GM21786 (cell line): Measurements from ENCODE around the gene SIDT1.
"Not testable (repeated sequence)": the region's sequence is repeated elsewhere in the genome, so short reads cannot be mapped to it uniquely, and the experiment has no call there.

Experiments used
- ATAC-seq: cut with Tn5 transposase; IDR thresholded peaks from one replicate; pipeline ENCODE4 v1.9.1; 2021; ENCODE audit not compliant: unreplicated experiment

SIDT1 gene

DNA sequence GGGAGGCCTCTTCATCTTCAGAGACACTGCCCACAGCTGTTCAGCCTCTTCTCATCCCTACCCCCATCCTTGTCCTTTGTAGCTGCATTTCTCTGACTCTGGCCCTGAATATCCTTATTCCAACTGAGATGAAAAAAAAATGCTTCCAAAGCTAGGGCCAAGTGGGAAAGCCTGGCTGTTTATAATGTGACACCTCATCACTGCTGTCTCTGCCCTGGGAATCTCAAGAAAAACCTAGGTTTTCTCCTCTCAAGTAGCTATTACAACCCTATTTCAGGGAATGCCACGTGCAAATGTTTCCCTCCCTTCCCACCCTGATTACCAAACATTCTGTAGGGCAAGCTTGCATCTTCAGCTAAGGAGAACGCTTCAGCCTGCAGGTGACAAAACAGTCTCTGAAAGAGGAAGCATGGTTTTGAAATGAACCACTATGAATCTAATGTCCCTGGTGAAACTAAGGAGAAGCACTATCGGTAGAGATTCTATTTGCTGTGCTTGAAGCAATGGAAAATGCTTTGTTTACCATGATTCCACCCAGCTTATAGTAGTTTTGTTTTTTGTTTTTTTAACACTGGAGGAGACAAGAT lies 98.7 kb downstream of the SIDT1 start:
- peak; percentile 45 for ATAC-seq

DNA sequence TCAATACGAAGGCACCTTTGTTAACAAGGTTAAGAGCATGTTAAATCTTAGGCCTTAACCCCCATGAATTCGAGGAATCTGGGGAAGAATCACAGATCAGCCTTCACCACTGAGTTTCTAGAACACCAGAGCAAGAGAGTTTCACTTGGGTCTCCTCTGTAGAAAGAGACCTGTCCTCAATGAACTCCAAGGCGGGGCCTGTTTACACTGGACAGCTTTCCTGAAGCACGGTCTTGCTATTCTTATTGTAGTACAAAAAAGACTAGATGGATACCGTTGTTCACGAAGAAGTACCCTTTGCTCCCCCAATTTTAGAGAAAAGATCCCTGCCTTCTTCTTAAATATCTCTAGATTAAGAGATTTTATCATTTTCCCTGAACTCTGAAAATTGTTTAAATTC lies 99.2 kb downstream of the SIDT1 start:
- ATAC-seq = peak; percentile 10

GRCh38 chr3:113634782-113635474 lies 102.6 kb downstream of the SIDT1 start:
- no peak for ATAC-seq

GRCh38 chr3:113636034-113636433 lies 103.7 kb downstream of the SIDT1 start:
- not testable (repeated sequence) for ATAC-seq

DNA sequence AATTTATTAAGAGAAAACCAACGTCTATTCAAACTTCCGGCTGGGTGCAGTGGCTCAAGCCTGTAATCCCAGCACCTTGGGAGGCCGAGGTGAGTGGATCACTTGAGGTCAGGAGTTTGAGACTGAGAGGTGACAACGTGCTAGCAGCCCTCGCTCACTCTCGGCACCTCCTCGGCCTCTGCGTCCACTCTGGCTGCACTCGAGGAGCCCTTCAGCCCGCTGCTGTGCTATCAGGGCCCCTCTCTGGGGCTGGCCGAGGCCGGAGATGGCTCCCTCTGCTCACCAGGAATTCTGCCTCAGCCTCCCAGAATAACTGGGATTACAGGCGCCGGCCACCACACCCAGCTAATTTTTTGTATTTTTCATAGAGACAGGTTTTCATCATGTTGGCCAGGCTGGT lies 105.4 kb downstream of the SIDT1 start:
- ATAC-seq = no peak

GRCh38 chr3:113638910-113639309 lies 106.6 kb downstream of the SIDT1 start:
- no peak for ATAC-seq

DNA sequence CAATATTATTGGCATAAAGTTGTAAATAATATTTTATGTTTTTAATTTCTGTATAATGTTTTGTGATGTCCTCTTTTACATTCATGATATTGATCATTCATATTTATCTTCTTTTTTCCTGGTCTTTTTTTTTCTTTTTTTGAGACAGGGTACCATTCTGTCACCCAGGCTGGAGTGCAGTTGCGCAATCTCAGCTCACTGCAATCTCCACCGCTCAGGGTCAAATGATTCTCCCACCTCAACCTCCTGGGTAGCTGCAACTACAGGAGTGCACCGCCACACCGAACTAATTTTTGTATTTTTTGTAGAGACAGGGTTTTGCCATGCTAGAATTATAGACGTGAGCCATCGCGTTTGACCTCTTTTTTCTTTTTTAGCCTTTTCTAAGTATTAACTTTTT lies 111.2 kb downstream of the SIDT1 start:
- ATAC-seq = no peak

DNA sequence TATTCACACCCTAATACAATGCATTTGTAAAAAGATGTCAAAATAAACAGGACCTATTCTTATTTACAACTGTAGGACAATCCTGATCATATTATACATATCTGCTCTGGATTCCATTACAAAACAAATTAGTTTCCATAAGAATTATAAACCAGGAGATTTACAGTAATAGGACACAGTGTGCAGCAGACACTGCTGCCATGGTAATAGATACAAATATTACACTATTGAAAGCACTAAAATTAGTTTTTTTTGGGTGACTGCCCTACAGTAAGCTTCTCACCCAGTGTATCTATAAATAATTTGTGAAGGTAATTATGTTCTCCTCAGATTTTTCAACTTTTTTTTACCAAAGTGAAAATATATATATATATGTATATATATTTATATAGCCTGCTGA lies 116.2 kb downstream of the SIDT1 start:
- ATAC-seq = no peak

- ATAC-seq = no peak
These were observed 117.0 kb downstream of the SIDT1 start for GRCh38 chr3:113649174-113649845.

- ATAC-seq = no peak
These were observed 122.0 kb downstream of the SIDT1 start for GRCh38 chr3:113654310-113654709.

DNA sequence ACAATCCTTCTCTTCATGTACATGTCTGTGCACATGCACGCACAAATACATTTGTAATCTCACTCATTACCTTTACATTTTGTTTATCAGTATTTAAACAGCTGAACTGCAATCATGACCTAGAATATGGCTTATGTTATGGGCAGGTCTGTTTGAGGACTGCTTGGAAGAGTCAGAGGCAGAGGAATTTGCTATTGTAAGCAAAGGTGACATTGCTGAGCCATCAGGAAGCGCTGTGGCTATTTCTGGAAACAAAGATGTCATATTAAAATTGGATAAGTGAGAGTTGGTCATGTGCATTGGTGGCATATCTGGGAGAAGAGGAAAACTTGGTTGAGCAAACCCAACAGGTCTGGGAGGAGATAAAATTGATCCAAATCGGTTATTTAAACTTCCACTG lies 122.5 kb downstream of the SIDT1 start:
- ATAC-seq = no peak

GRCh38 chr3:113658107-113658506 lies 125.8 kb downstream of the SIDT1 start:
- ATAC-seq = no peak

DNA sequence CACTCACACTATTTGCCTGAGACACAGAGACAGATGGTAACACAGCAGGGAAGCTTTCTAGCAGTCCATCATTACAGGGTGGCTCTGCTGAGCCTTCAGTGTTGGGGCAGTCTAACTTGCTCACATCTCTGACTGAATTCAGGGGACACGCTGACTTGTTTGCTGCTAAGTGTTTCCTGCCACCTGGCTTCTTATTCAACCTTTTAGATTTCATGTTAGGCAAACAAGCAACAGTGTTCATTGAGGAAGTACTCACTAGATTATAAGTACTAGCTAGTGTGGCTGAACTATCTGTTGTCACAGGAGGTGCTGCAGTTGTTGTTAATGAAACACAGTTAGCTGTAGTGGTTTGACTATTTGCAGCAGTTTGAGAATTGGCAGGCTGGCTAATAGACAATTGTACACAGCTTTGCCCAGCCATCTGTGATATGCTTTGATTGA lies 126.8 kb downstream of the SIDT1 start:
- no peak for ATAC-seq

GRCh38 chr3:113659996-113660395 lies 127.6 kb downstream of the SIDT1 start:
- ATAC-seq = no peak

GRCh38 chr3:113660458-113660857 lies 128.1 kb downstream of the SIDT1 start:
- ATAC-seq = no peak

GRCh38 chr3:113660896-113661295 lies 128.5 kb downstream of the SIDT1 start:
- ATAC-seq = no peak

DNA sequence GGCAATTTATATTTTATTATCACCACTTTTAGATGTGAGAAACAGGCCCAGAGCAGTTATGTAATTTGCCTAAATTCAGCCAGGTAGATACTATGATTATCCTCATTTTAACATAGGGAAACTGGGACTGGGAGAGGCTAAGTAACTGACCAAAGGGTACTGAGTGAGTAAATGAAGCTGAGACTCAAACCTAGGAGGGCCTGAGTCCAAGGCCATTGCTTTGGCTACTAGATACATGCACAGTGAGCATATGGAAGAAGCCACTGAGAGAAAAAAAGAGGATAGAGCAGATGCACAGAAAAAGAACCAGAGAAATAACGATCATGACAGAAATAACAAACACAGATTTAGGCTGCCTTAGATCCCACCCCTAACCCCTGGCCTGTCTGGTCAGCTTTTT lies 130.5 kb downstream of the SIDT1 start:
- ATAC-seq = no peak

- ATAC-seq = no peak
These were observed 131.0 kb downstream of the SIDT1 start for GRCh38 chr3:113663324-113663750.

GRCh38 chr3:113663761-113664160 lies 131.4 kb downstream of the SIDT1 start:
- no peak for ATAC-seq

DNA sequence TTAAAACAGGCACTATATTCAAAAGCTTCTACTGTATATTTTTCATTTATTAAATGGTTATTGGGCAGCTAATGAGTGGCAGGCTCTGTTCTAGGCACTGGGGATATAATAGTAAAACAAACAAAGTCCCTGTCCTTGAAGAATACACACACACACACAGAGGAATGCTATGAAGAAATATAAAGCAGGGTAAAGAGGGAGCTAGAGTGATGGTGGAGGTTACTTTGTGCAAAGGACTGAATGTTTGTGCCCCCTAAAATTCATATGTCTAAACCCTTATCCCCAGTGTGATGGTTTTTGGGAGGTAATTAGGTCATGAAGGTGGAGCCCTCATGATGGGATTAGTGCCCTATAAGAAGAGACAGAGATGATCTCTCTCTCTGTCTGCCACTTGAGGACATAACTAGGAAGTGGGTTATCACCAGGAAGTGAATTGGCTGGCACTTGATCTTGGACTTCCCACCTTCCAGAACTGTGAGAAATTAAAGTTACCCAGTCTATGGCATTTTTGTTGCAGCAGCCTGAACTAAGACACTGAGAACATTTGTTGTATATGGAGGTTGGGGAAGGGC lies 132.3 kb downstream of the SIDT1 start:
- no peak for ATAC-seq

GRCh38 chr3:113668015-113668414 lies 135.7 kb downstream of the SIDT1 start:
- ATAC-seq = no peak

DNA sequence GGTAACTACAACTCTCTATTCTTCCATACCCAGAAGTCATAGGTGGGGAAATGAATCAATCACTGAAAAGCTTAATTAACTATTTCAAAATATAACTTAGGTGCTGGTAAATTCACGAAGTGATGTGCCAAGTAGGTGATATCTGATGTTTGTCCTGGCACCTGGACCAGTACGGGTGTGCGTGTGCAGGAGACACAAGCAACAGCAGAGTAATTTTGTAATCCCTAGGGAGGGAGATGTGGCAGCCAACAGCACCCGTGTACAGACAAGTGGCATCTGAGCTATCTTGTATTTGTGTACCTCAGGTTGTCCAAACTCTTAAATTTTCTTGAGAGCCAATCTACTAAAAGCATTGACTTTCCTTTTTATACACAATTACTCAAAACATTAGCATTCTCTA lies 141.2 kb downstream of the SIDT1 start:
- ATAC-seq = no peak
